H1 (cell line): ENCODE measurements around the gene GOLGA1. TPM values are rescaled to one million over a fixed set of nuclear protein-coding genes. Genes with fewer than 3 reads are reported as not detected.

Experiments
- ATF3 ChIP-seq: IDR thresholded peaks from 2 replicates; pipeline ENCODE4 v1.6.1; 2011; ENCODE audit warnings: low read depth, mild to moderate bottlenecking, low read length; ENCODE audit not compliant: insufficient read depth
- BACH1 ChIP-seq: IDR thresholded peaks from 2 replicates; pipeline ENCODE4 v1.6.1; 2012; ENCODE audit warnings: low read length, improper control_type of control experiment
- BRCA1 ChIP-seq: IDR thresholded peaks from 2 replicates; pipeline ENCODE4 v1.6.1; 2012; ENCODE audit warnings: low read depth, low read length, improper control_type of control experiment
- CBX8 ChIP-seq: fragments of 300-800, 300-1000 bp; sonication (generic); IDR thresholded peaks from 2 replicates; pipeline ENCODE4 v1.7.1; 2016; ENCODE audit warnings: low read depth, low read length, borderline replicate concordance
- CREB1 ChIP-seq: IDR thresholded peaks from 2 replicates; pipeline ENCODE4 v1.6.1; 2012; ENCODE audit warnings: inconsistent platforms
- EZH2 ChIP-seq: fragments of 200-600 bp; sonication (generic); IDR thresholded peaks from 2 replicates; pipeline ENCODE4 v1.7.1; 2012; ENCODE audit warnings: low read depth, mild to moderate bottlenecking, moderate library complexity, low read length, inconsistent platforms; ENCODE audit not compliant: severe bottlenecking
- GABPA ChIP-seq: IDR thresholded peaks from 2 replicates; pipeline ENCODE4 v1.6.1; 2011; ENCODE audit warnings: mild to moderate bottlenecking, low read length, moderate library complexity, borderline replicate concordance; ENCODE audit not compliant: insufficient read depth
- JUND ChIP-seq: IDR thresholded peaks from 2 replicates; pipeline ENCODE4 v1.6.1; 2011; ENCODE audit warnings: mild to moderate bottlenecking, improper control_type of control experiment, low read length
- KDM4A ChIP-seq: IDR thresholded peaks from one replicate; pipeline ENCODE4 v1.7.1; 2012; ENCODE audit warnings: low read depth, mild to moderate bottlenecking, moderate library complexity, low read length, inconsistent platforms; ENCODE audit not compliant: severe bottlenecking
- PHF8 ChIP-seq: fragments of 200-600 bp; sonication (generic); conservative IDR thresholded peaks from 2 replicates; pipeline ENCODE4 v1.7.1; 2012; ENCODE audit warnings: low read depth, mild to moderate bottlenecking, inconsistent platforms, low read length, moderate library complexity
- POLR2A ChIP-seq, 2 experiments: IDR thresholded peaks; 1 replicate in 1 of 2; 2 replicates in 1 of 2; pipeline ENCODE4 v1.6.1; 2011; ENCODE audit warnings: low read depth in 2 of 2, low read length in 2 of 2, mild to moderate bottlenecking in 2 of 2; ENCODE audit errors: control extremely low read depth in 1 of 2
- SAP30 ChIP-seq: fragments of 300-600 bp; sonication (generic); IDR thresholded peaks from 2 replicates; pipeline ENCODE4 v1.7.1; 2012; ENCODE audit warnings: low read length, moderate library complexity, mild to moderate bottlenecking, inconsistent platforms; ENCODE audit not compliant: insufficient read depth, insufficient replicate concordance
- SIN3A ChIP-seq, 2 experiments: IDR thresholded peaks in 1 of 2; conservative IDR thresholded peaks in 1 of 2; 2 replicates each; pipeline ENCODE4 v1.6.1; 2011 to 2012; ENCODE audit warnings: low read length in 2 of 2, improper control_type of control experiment in 1 of 2, low read depth in 1 of 2, mild to moderate bottlenecking in 1 of 2
- SIRT6 ChIP-seq: IDR thresholded peaks from one replicate; pipeline ENCODE4 v1.7.1; 2012; ENCODE audit warnings: low read length, inconsistent platforms
- SP2 ChIP-seq: IDR thresholded peaks from 2 replicates; pipeline ENCODE4 v1.6.1; 2012; ENCODE audit warnings: mild to moderate bottlenecking, low read length, inconsistent platforms
- TAF1 ChIP-seq: IDR thresholded peaks from 2 replicates; pipeline ENCODE4 v1.6.1; 2011; ENCODE audit warnings: mild to moderate bottlenecking, low read depth, low read length
- TCF12 ChIP-seq: IDR thresholded peaks from 2 replicates; pipeline ENCODE4 v1.6.1; 2011; ENCODE audit warnings: low read depth, mild to moderate bottlenecking, low read length
- YY1 ChIP-seq: IDR thresholded peaks from 2 replicates; pipeline ENCODE4 v1.6.1; 2011; ENCODE audit warnings: low read depth, mild to moderate bottlenecking, low read length
- ZNF274 ChIP-seq: IDR thresholded peaks from 2 replicates; pipeline ENCODE4 v1.7.0; 2012; ENCODE audit warnings: low read length, borderline replicate concordance; ENCODE audit errors: extremely low read depth
- polyA plus RNA-seq, 7 experiments: library from polyadenylated mRNA; depleted of rRNA in 3 of 7; stranded (reverse) in 5 of 7; unstranded in 2 of 7; fragments of >200 nt in 5 of 7; fragments of 200-250 nt in 2 of 7; gene quantifications; 1 replicate in 5 of 7; 2 replicates in 1 of 7; 4 replicates in 1 of 7; pipeline versions ENCODE4 v1.2.1 to v1.2.3, GENCODE V29; 2011 to 2013; ENCODE audit warnings: missing spikeins in 2 of 7, mixed read lengths in 2 of 7
- total RNA-seq: library from RNA; stranded (reverse); fragmentation: NEBNext Ultra II Directional; extraction: Animal tissue kit (Norgen Biotek cat#: 25700); gene quantifications from 2 replicates; pipeline ENCODE4 v1.2.1, GENCODE V29; 2021
- TF ChIP-seq, protein P1 (sequence below): IDR thresholded peaks from 2 replicates; pipeline ENCODE4 v1.6.1; 2012; ENCODE audit warnings: low read length, inconsistent platforms
- TF ChIP-seq, protein P2 (sequence below): IDR thresholded peaks from 2 replicates; pipeline ENCODE4 v1.6.1; 2011; ENCODE audit warnings: low read length, improper control_type of control experiment

GOLGA1 gene
- total and polyA plus RNA-seq, 2 of the 8 experiments (the other 6 are each of a cell fraction or from before 2014, with no cell fraction given) = 4.8 to 6.5 TPM

GRCh38 chr9:124868511-124869465 is 72.1 kb downstream of the GOLGA1 start (continued):
- TF ChIP-seq, protein P1, sequence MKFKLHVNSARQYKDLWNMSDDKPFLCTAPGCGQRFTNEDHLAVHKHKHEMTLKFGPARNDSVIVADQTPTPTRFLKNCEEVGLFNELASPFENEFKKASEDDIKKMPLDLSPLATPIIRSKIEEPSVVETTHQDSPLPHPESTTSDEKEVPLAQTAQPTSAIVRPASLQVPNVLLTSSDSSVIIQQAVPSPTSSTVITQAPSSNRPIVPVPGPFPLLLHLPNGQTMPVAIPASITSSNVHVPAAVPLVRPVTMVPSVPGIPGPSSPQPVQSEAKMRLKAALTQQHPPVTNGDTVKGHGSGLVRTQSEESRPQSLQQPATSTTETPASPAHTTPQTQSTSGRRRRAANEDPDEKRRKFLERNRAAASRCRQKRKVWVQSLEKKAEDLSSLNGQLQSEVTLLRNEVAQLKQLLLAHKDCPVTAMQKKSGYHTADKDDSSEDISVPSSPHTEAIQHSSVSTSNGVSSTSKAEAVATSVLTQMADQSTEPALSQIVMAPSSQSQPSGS = no peak
- TF ChIP-seq EZH2 = no peak
- TF ChIP-seq SP2 = no peak
- peak; percentile 78 to 79; a peak in 2 of 4 replicates for TF ChIP-seq SIN3A (conservative IDR thresholded peaks at IDR 0.05 in 1 of 2, IDR thresholded peaks at IDR 0.05 in 1 of 2; ENCODE audit: low read depth in 1 of 2, low read length in 2 of 2)
- TF ChIP-seq BACH1 = no peak
- no peak for TF ChIP-seq YY1
- no peak for TF ChIP-seq SIRT6
- peak; percentile 96 for TF ChIP-seq SAP30
- peak; percentile 63 to 76 for TF ChIP-seq POLR2A (IDR thresholded peaks at IDR 0.05; ENCODE audit: control extremely low read depth in 1 of 2, low read depth in 2 of 2, low read length in 2 of 2)
- TF ChIP-seq CBX8 = no peak
- TF ChIP-seq PHF8 = peak; percentile 90
- no peak for TF ChIP-seq ZNF274
- peak; percentile 87 for TF ChIP-seq TAF1
- TF ChIP-seq, protein P2, sequence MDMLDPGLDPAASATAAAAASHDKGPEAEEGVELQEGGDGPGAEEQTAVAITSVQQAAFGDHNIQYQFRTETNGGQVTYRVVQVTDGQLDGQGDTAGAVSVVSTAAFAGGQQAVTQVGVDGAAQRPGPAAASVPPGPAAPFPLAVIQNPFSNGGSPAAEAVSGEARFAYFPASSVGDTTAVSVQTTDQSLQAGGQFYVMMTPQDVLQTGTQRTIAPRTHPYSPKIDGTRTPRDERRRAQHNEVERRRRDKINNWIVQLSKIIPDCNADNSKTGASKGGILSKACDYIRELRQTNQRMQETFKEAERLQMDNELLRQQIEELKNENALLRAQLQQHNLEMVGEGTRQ = no peak
- no peak for TF ChIP-seq BRCA1
- TF ChIP-seq TCF12 = no peak
- no peak for TF ChIP-seq ATF3
- TF ChIP-seq CREB1 = no peak
- TF ChIP-seq KDM4A = peak; percentile 72
- peak; percentile 91 for TF ChIP-seq GABPA
- TF ChIP-seq JUND = no peak
